Aorta (tissue), 5 donors: Measurements from ENCODE around the gene DDX25. TPM values are rescaled to one million over a fixed set of nuclear protein-coding genes. Genes with fewer than 3 reads are reported as not detected.
A peak's percentile ranks its signal among the peaks of the same experiment; 100 is the strongest.

Experiments
- ATAC-seq: fragments of 200-7000 bp; cut with Tn5 transposase; one replicate; pipeline ENCODE4 v1.9.1; 2022; ENCODE audit warnings: moderate library complexity; ENCODE audit not compliant: low FRiP score
- DNase-seq, 2 donors: peaks; one replicate each; pipeline ENCODE4 v3.0.0-alpha.2; 2020
- H3K27ac ChIP-seq, 2 donors: one replicate each; pipeline ENCODE4 v1.5.1; 2013; ENCODE audit warnings: low read length in 2 of 2, mild to moderate bottlenecking in 2 of 2, moderate library complexity in 2 of 2, control low read depth in 1 of 2, inconsistent platforms in 1 of 2, low read depth in 1 of 2
- H3K27me3 ChIP-seq, 2 donors: one replicate each; pipeline ENCODE4 v1.6.1; 2013; ENCODE audit warnings: control low read depth in 1 of 2, low read length in 1 of 2, mild to moderate bottlenecking in 1 of 2, moderate library complexity in 1 of 2; ENCODE audit not compliant: insufficient read depth in 2 of 2, control insufficient read depth in 1 of 2
- H3K36me3 ChIP-seq, 2 donors: one replicate each; pipeline ENCODE4 v1.6.1; 2013; ENCODE audit warnings: control low read depth in 1 of 2, low read length in 1 of 2, mild to moderate bottlenecking in 1 of 2; ENCODE audit not compliant: insufficient read depth in 2 of 2, control insufficient read depth in 1 of 2
- H3K4me1 ChIP-seq, 2 donors: one replicate each; pipeline ENCODE4 v1.6.1; 2013; ENCODE audit warnings: low read length in 2 of 2, control low read depth in 1 of 2, mild to moderate bottlenecking in 1 of 2, moderate library complexity in 1 of 2; ENCODE audit not compliant: insufficient read depth in 2 of 2, control insufficient read depth in 1 of 2
- H3K4me3 ChIP-seq, 2 donors: one replicate each; pipeline ENCODE4 v1.5.1; 2013; ENCODE audit warnings: low read length in 2 of 2, control low read depth in 1 of 2, mild to moderate bottlenecking in 1 of 2
- H3K9me3 ChIP-seq: one replicate; pipeline ENCODE4 v1.6.1; 2013; ENCODE audit warnings: mild to moderate bottlenecking, low read length; ENCODE audit not compliant: control insufficient read depth
- WGBS, 2 donors: extraction: QIAGEN DNeasy Blood & Tissue Kit; methylation state at CpG; one replicate each; pipeline ENCODE4 v1.1.7; 2013; 5-methylcytosine and 5-hydroxymethylcytosine counted together
- intact Hi-C, 2 donors: fragments of 100-400 bp; cut with DNase I; formaldehyde crosslinking; loops; one replicate each; pipeline versions ENCODE4 v1.14.2 to v1.15.0; 2022
- polyA plus RNA-seq, 2 donors: library from polyadenylated mRNA; stranded (reverse); fragments of 200-250 nt; gene quantifications; one replicate each; pipeline ENCODE4 v1.2.3, GENCODE V29; 2013
- total RNA-seq, 2 donors: library from RNA; stranded (reverse); fragmentation: NEBNext Ultra II Directional; extraction: Animal tissue kit (Norgen Biotek cat#: 25700); gene quantifications; one replicate each; pipeline ENCODE4 v1.2.1, GENCODE V29; 2021
- donor health status: healthy with polysubstance abuse.
- donor health status: Bipolar disorder and iron deficiency.
- donor health status: DM: no; HTN: no; CAD: no.
- donor health status: DM: no; HTN: no; CAD: no.
- donor health status: DM: yes; HTN: yes; CAD: no.

Gene DDX25
- total and polyA plus RNA-seq, 4 donors: 0.30 TPM; not detected in 3

GRCh38 chr11:125945011-125945796 is 40.9 kb downstream of the DDX25 start:
- no peak overlapping the region for H3K4me3 ChIP-seq
- H3K27ac ChIP-seq: no peak overlapping the region
- H3K27me3 ChIP-seq: no peaks in the 10 kb centered on the region
- no peak for ATAC-seq
- H3K4me1 ChIP-seq: no peaks in the 10 kb centered on the region
- intact Hi-C loops: no loop called here
- 66 to 68% methylated on average over 15 of the region's 15 CpGs for WGBS, 2 donors
- H3K9me3 ChIP-seq: no peaks in the 10 kb centered on the region
- no peaks in the 10 kb centered on the region for H3K36me3 ChIP-seq
- DNase-seq: peak in 1 of 2 donors; percentile 38

- ATAC-seq: no peak
- peak in 1 of 2 donors; percentile 51 for DNase-seq
- H3K4me3 ChIP-seq: no peak within 1 kb of the TSS
- no peak within 1 kb of the TSS for H3K27ac ChIP-seq
- no peaks in the 10 kb centered on the region for H3K27me3 ChIP-seq
- no peaks in the 10 kb centered on the region for H3K4me1 ChIP-seq
- 84 to 88% methylated on average over 8 of the region's 8 CpGs for WGBS, 2 donors
- H3K36me3 ChIP-seq: no peaks in the 10 kb centered on the region
- intact Hi-C loops: no loop called here
- no peaks in the 10 kb centered on the region for H3K9me3 ChIP-seq
Measured at GRCh38 chr11:125945797-125946520, 41.7 kb downstream of the DDX25 start, which contains the start of gene VSIG10L2. VSIG10L2 (plus strand) TSS chr11:125946044; CDS start chr11:125946056, 12 bp downstream.

- Histone ChIP-seq H3K36me3 (no peaks in the 10 kb centered on the region), H3K4me3 (no peak overlapping the region), H3K4me1 (no peaks in the 10 kb centered on the region), H3K9me3 (no peaks in the 10 kb centered on the region), H3K27me3 (no peaks in the 10 kb centered on the region), H3K27ac (no peak overlapping the region)
- ATAC-seq (no peak), DNase-seq (peak in 1 of 2 donors; percentile 64)
- intact Hi-C loops: no loop called here
- 94 to 95% methylated on average over 14 of the region's 14 CpGs for WGBS, 2 donors
Measured at GRCh38 chr11:125946712-125947418, 42.6 kb downstream of the DDX25 start.

GRCh38 chr11:125947419-125948277 is 43.3 kb downstream of the DDX25 start:
- Histone ChIP-seq H3K27me3 (no peaks in the 10 kb centered on the region), H3K4me1 (no peaks in the 10 kb centered on the region), H3K27ac (no peak overlapping the region), H3K9me3 (no peaks in the 10 kb centered on the region), H3K36me3 (no peaks in the 10 kb centered on the region), H3K4me3 (no peak overlapping the region)
- DNase-seq (no peak), ATAC-seq (no peak)
- intact Hi-C loops: no loop called here
- 88% methylated on average over 23 to 24 of the region's 24 CpGs for WGBS, 2 donors

GRCh38 chr11:125948278-125949051 is 44.2 kb downstream of the DDX25 start:
- 85 to 87% methylated on average over 22 to 23 of the region's 23 CpGs for WGBS, 2 donors
- intact Hi-C loops: no loop called here

GRCh38 chr11:125949271-125950177 is 45.2 kb downstream of the DDX25 start:
- Histone ChIP-seq H3K4me1 (no peaks in the 10 kb centered on the region), H3K9me3 (no peaks in the 10 kb centered on the region), H3K27me3 (no peaks in the 10 kb centered on the region), H3K27ac (no peak overlapping the region), H3K4me3 (no peak overlapping the region), H3K36me3 (no peaks in the 10 kb centered on the region)
- intact Hi-C loops: no loop called here
- no peak for ATAC-seq
- no peak for DNase-seq
- WGBS, 2 donors: 93% methylated on average over 22 of the region's 22 CpGs

More at GRCh38 chr11:125948278-125949051, 44.2 kb downstream of the DDX25 start:
- ATAC-seq: no peak
- no peak overlapping the region for H3K27ac ChIP-seq
- H3K4me3 ChIP-seq: no peak overlapping the region
- H3K4me1 ChIP-seq: no peaks in the 10 kb centered on the region
- peak in 1 of 2 donors; percentile 31 for DNase-seq
- no peaks in the 10 kb centered on the region for H3K9me3 ChIP-seq
- H3K36me3 ChIP-seq: no peaks in the 10 kb centered on the region
- no peaks in the 10 kb centered on the region for H3K27me3 ChIP-seq

- no peaks in the 10 kb centered on the region for H3K27me3 ChIP-seq
- no peak overlapping the region for H3K27ac ChIP-seq
- DNase-seq (no peak), ATAC-seq (no peak)
- no peaks in the 10 kb centered on the region for H3K36me3 ChIP-seq
- intact Hi-C loops: no loop called here
- no peak overlapping the region for H3K4me3 ChIP-seq
- no peaks in the 10 kb centered on the region for H3K9me3 ChIP-seq
- WGBS, 2 donors: 92 to 96% methylated on average over 11 of the region's 11 CpGs
- H3K4me1 ChIP-seq: no peaks in the 10 kb centered on the region
Measured at GRCh38 chr11:125950178-125950490, 45.8 kb downstream of the DDX25 start.
